Smooth muscle cell (in vitro differentiated cells): ENCODE data around the gene MPPED1. TPM values are rescaled to one million over a fixed set of nuclear protein-coding genes. Genes with fewer than 3 reads are reported as not detected.

ENCODE experiments used
- DNase-seq: peaks from one replicate; lab custom pipeline; 2025; ENCODE audit not compliant: unreplicated experiment; lab: John Stamatoyannopoulos, UW
- H2AFZ ChIP-seq: fragments of 200-600 bp; sonication (generic); 2 replicates; pipeline ENCODE4 v1.6.0; 2016; ENCODE audit warnings: antibody characterized with exemption, low read depth, mild to moderate bottlenecking
- H3F3A ChIP-seq: fragments of 200-600 bp; sonication (generic); 2 replicates; pipeline ENCODE4 v1.6.0; 2017; ENCODE audit warnings: antibody characterized with exemption, low read depth
- H3K27ac ChIP-seq: fragments of 200-600 bp; sonication (generic); 2 replicates; pipeline ENCODE4 v1.5.1; 2016; ENCODE audit warnings: low read depth, mild to moderate bottlenecking
- H3K27me3 ChIP-seq: fragments of 200-600 bp; sonication (generic); 2 replicates; pipeline ENCODE4 v1.6.1; 2016; ENCODE audit warnings: low read depth, mild to moderate bottlenecking
- H3K36me3 ChIP-seq: fragments of 200-600 bp; sonication (generic); 2 replicates; pipeline ENCODE4 v1.5.1; 2016; ENCODE audit warnings: low read depth
- H3K4me1 ChIP-seq: fragments of 200-600 bp; sonication (generic); 2 replicates; pipeline ENCODE4 v1.5.1; 2016; ENCODE audit warnings: low read depth
- H3K4me2 ChIP-seq: fragments of 200-600 bp; sonication (generic); 2 replicates; pipeline ENCODE4 v1.6.0; 2016; ENCODE audit warnings: mild to moderate bottlenecking
- H3K4me3 ChIP-seq: fragments of 200-600 bp; sonication (generic); 2 replicates; pipeline ENCODE4 v1.5.1; 2016; ENCODE audit warnings: mild to moderate bottlenecking
- H3K79me2 ChIP-seq: fragments of 200-600 bp; sonication (generic); 2 replicates; pipeline ENCODE4 v1.6.0; 2016; ENCODE audit warnings: low read depth, mild to moderate bottlenecking
- H3K9ac ChIP-seq: fragments of 200-600 bp; sonication (generic); 2 replicates; pipeline ENCODE4 v1.6.0; 2016; ENCODE audit warnings: low read depth
- H3K9me3 ChIP-seq: fragments of 200-600 bp; sonication (generic); replicated peaks from 2 replicates; pipeline ENCODE4 v1.5.1; 2016; ENCODE audit warnings: low read depth
- H4K20me1 ChIP-seq: fragments of 200-600 bp; sonication (generic); 2 replicates; pipeline ENCODE4 v1.6.0; 2016; ENCODE audit warnings: low read depth
- CTCF ChIP-seq: fragments of 200-600 bp; sonication (generic); IDR thresholded peaks from 2 replicates; pipeline ENCODE4 v1.5.1; 2017; ENCODE audit warnings: borderline replicate concordance, mild to moderate bottlenecking, antibody characterized with exemption; ENCODE audit not compliant: insufficient read depth, poor library complexity, severe bottlenecking
- WGBS: methylation state at CpG from one replicate; pipeline ENCODE4 v1.1.7; 2016; ENCODE audit warnings: low lambda C conversion rate; 5-methylcytosine and 5-hydroxymethylcytosine counted together
- polyA plus RNA-seq: library from polyadenylated mRNA; unstranded; fragments of >200 nt; fragmentation: Nextera tagmentation; extraction: Ambion mirVana; gene quantifications from 2 replicates; pipeline ENCODE4 v1.2.1, GENCODE V29; 2016
- total RNA-seq: library from RNA; depleted of rRNA; stranded (reverse); fragments of >200 nt; gene quantifications from 2 replicates; pipeline ENCODE4 v1.2.3, GENCODE V29; 2014

Gene MPPED1
- total and polyA plus RNA-seq, 2 experiments from 2014 or later, result not detected

GRCh38 chr22:43500792-43501785, 89.3 kb downstream of the MPPED1 start:
- 87% methylated on average over 22 of the region's 22 CpGs for WGBS
- no peak overlapping the region for H3K4me3 ChIP-seq
- H2AFZ ChIP-seq, result no peak overlapping the region
- no peak for DNase-seq
- H3K79me2 ChIP-seq, result no peaks in the 10 kb centered on the region
- H3K4me2 ChIP-seq, result no peak overlapping the region
- no peaks in the 10 kb centered on the region for H3K27me3 ChIP-seq
- H3K4me1 ChIP-seq, result no peaks in the 10 kb centered on the region
- no peaks in the 10 kb centered on the region for H3K36me3 ChIP-seq
- no peaks in the 10 kb centered on the region for H3K9me3 ChIP-seq
- H3K9ac ChIP-seq, result no peak overlapping the region
- no peaks in the 10 kb centered on the region for H3F3A ChIP-seq
- no peak for TF ChIP-seq CTCF
- no peak overlapping the region for H3K27ac ChIP-seq
- no peaks in the 10 kb centered on the region for H4K20me1 ChIP-seq

GRCh38 chr22:43501878-43502277, 90.1 kb downstream of the MPPED1 start:
- Histone ChIP-seq H3K4me2 (no peak overlapping the region), H3K4me3 (no peak overlapping the region), H3K9ac (no peak overlapping the region), H3F3A (no peaks in the 10 kb centered on the region), H4K20me1 (no peaks in the 10 kb centered on the region), H3K4me1 (no peaks in the 10 kb centered on the region), H3K9me3 (no peaks in the 10 kb centered on the region), H2AFZ (no peak overlapping the region), H3K27ac (no peak overlapping the region), H3K79me2 (no peaks in the 10 kb centered on the region), H3K27me3 (no peaks in the 10 kb centered on the region), H3K36me3 (no peaks in the 10 kb centered on the region)
- WGBS, result 82% methylated on average over 11 of the region's 11 CpGs
- no peak for TF ChIP-seq CTCF
- DNase-seq, result no peak

- Histone ChIP-seq H3K4me1 (no peaks in the 10 kb centered on the region), H2AFZ (no peak overlapping the region), H3K27me3 (no peaks in the 10 kb centered on the region), H3K79me2 (no peaks in the 10 kb centered on the region), H3F3A (no peaks in the 10 kb centered on the region), H3K9me3 (no peaks in the 10 kb centered on the region), H4K20me1 (no peaks in the 10 kb centered on the region), H3K4me3 (no peak overlapping the region), H3K4me2 (no peak overlapping the region), H3K9ac (no peak overlapping the region), H3K36me3 (no peaks in the 10 kb centered on the region), H3K27ac (no peak overlapping the region)
- WGBS, result 91% methylated on average over 20 of the region's 20 CpGs
- TF ChIP-seq CTCF, result no peak
- no peak for DNase-seq
Observed at GRCh38 chr22:43502306-43502874, 90.6 kb downstream of the MPPED1 start.
